Natural killer cell (primary cell): ENCODE measurements around the gene SEC16B. TPM values are rescaled to one million over a fixed set of nuclear protein-coding genes. Genes with fewer than 3 reads are reported as not detected.

Source experiments
- ATAC-seq, 3 donors: fragments of 150-1000 bp in 2 of 3; fragments of 200-7000 bp in 1 of 3; cut with Tn5 transposase; 1 replicate in 1 of 3; 2 replicates in 2 of 3; pipeline ENCODE4 v1.10.0; 2021; ENCODE audit warnings: mild to moderate bottlenecking in 2 of 3, moderate library complexity in 2 of 3
- DNase-seq, 2 donors: peaks; one replicate each; pipeline versions ENCODE4 v3.0.0 to v3.0.0-alpha.2; 2013 to 2021; ENCODE audit warnings: mixed read lengths in 1 of 2
- H3K27ac ChIP-seq: one replicate; pipeline ENCODE4 v1.5.1; 2013; ENCODE audit warnings: mild to moderate bottlenecking, low read length
- H3K27me3 ChIP-seq: one replicate; pipeline ENCODE4 v1.6.1; 2013; ENCODE audit warnings: low read length; ENCODE audit not compliant: control insufficient read depth, insufficient read depth
- H3K36me3 ChIP-seq: one replicate; pipeline ENCODE4 v1.6.1; 2013; ENCODE audit warnings: low read length; ENCODE audit not compliant: control insufficient read depth, insufficient read depth
- H3K4me1 ChIP-seq: one replicate; pipeline ENCODE4 v1.6.1; 2013; ENCODE audit warnings: low read length; ENCODE audit not compliant: control insufficient read depth, insufficient read depth
- H3K4me3 ChIP-seq: one replicate; pipeline ENCODE4 v1.5.1; 2013; ENCODE audit warnings: low read length
- H3K9me3 ChIP-seq: one replicate; pipeline ENCODE4 v1.6.1; 2013; ENCODE audit warnings: low read length; ENCODE audit not compliant: control insufficient read depth, insufficient read depth
- H3K27ac Mint-ChIP-seq, 2 donors: one replicate each; pipeline ENCODE4 v1.8.0; 2022; ENCODE audit warnings: mild to moderate bottlenecking in 2 of 2, mixed read lengths in 2 of 2, moderate library complexity in 1 of 2
- H3K27me3 Mint-ChIP-seq, 2 donors: one replicate each; pipeline ENCODE4 v1.8.0; 2022; ENCODE audit warnings: low read depth in 2 of 2, mixed read lengths in 2 of 2
- H3K36me3 Mint-ChIP-seq: one replicate; pipeline ENCODE4 v1.8.0; 2022; ENCODE audit warnings: mixed read lengths
- H3K4me1 Mint-ChIP-seq, 2 donors: one replicate each; pipeline ENCODE4 v1.8.0; 2022; ENCODE audit warnings: mixed read lengths in 2 of 2
- H3K4me3 Mint-ChIP-seq: one replicate; pipeline ENCODE4 v1.8.0; 2022; ENCODE audit warnings: mild to moderate bottlenecking, moderate library complexity, mixed read lengths
- H3K9me3 Mint-ChIP-seq, 2 donors: one replicate each; pipeline ENCODE4 v1.8.0; 2022; ENCODE audit warnings: mixed read lengths in 2 of 2
- WGBS: methylation state at CpG from one replicate; pipeline ENCODE4 v1.1.7; 2013; ENCODE audit warnings: missing lambda C conversion rate; ENCODE audit not compliant: insufficient coverage; 5-methylcytosine and 5-hydroxymethylcytosine counted together
- intact Hi-C: fragments of 100-400 bp; cut with micrococcal nuclease; formaldehyde crosslinking; loops from one replicate; pipeline ENCODE4 v1.14.2; 2022
- total RNA-seq, 4 donors: library from RNA; stranded (reverse); fragments of 120-200 nt in 1 of 4; gene quantifications; one replicate each; pipeline versions ENCODE4 v1.2.3 to v1.2.4, GENCODE V29; 2013 to 2022
- TF ChIP-seq, protein P1 (sequence below): fragments of 200-600 bp; IDR thresholded peaks from one replicate; pipeline ENCODE4 v1.8.0; 2022; ENCODE audit warnings: antibody characterized with exemption

The SEC16B gene
- total RNA-seq, 3 donors from 2014 or later (not counting 1 experiment from before 2014, with no cell fraction given) = 0.31 TPM; not detected in 2

- no peak for ATAC-seq
- Histone ChIP-seq H3K4me3 (no peak overlapping the region), H3K36me3 (no peaks in the 10 kb centered on the region), H3K9me3 (no peaks in the 10 kb centered on the region), H3K4me1 (no peaks in the 10 kb centered on the region), H3K27ac (no peak overlapping the region), H3K27me3 (no peaks in the 10 kb centered on the region)
- Mint-ChIP-seq H3K27me3 (no peaks in the 10 kb centered on the region), H3K4me3 (no peak overlapping the region), H3K27ac (no peak overlapping the region), H3K4me1 (no peaks in the 10 kb centered on the region), H3K36me3 (no peaks in the 10 kb centered on the region), H3K9me3 (peaks cover 0 to 2% of the 10 kb centered on the region in 2 donors)
- 43% methylated on average over 1 of the region's 1 CpG for WGBS
- intact Hi-C loops = no loop called here
- TF ChIP-seq, protein P1, sequence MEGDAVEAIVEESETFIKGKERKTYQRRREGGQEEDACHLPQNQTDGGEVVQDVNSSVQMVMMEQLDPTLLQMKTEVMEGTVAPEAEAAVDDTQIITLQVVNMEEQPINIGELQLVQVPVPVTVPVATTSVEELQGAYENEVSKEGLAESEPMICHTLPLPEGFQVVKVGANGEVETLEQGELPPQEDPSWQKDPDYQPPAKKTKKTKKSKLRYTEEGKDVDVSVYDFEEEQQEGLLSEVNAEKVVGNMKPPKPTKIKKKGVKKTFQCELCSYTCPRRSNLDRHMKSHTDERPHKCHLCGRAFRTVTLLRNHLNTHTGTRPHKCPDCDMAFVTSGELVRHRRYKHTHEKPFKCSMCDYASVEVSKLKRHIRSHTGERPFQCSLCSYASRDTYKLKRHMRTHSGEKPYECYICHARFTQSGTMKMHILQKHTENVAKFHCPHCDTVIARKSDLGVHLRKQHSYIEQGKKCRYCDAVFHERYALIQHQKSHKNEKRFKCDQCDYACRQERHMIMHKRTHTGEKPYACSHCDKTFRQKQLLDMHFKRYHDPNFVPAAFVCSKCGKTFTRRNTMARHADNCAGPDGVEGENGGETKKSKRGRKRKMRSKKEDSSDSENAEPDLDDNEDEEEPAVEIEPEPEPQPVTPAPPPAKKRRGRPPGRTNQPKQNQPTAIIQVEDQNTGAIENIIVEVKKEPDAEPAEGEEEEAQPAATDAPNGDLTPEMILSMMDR = no peak
- no peak for DNase-seq
Measured at GRCh38 chr1:177933881-177934280, 36.0 kb downstream of the SEC16B start.

DNA sequence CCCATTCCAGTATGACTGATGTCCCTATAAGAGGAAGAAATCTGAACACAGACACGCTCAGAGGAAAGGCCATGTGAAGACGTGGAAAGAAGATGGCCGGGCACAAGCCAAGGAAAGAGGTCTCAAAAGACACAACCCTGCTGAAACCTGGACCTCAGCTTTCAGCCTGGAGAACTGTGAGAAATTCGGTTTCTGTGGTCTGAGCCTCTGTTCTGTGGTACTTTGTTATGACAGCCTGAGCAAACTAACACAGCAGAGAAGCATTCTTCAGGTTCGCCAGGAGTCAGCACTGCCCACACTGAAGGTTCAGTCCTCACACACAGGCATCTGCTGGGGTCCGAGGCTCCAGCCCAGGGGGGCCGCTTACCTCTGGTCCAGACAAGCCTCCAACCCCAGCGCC, 37.7 kb downstream of the SEC16B start:
- WGBS = 74% methylated on average over 8 of the region's 8 CpGs
- no peaks in the 10 kb centered on the region for H3K4me1 ChIP-seq
- DNase-seq (no peak), ATAC-seq (no peak)
- intact Hi-C loops = no loop called here
- H3K27ac ChIP-seq = no peak overlapping the region
- H3K9me3 ChIP-seq = no peaks in the 10 kb centered on the region
- Mint-ChIP-seq H3K27me3 (no peaks in the 10 kb centered on the region), H3K4me1 (no peaks in the 10 kb centered on the region), H3K4me3 (no peak overlapping the region), H3K36me3 (no peaks in the 10 kb centered on the region), H3K27ac (no peak overlapping the region), H3K9me3 (peaks cover 0 to 2% of the 10 kb centered on the region in 2 donors)
- no peaks in the 10 kb centered on the region for H3K36me3 ChIP-seq
- H3K4me3 ChIP-seq = no peak overlapping the region
- no peaks in the 10 kb centered on the region for H3K27me3 ChIP-seq
- TF ChIP-seq, protein P1 = no peak

- H3K27ac Mint-ChIP-seq = no peak overlapping the region
- no peaks in the 10 kb centered on the region for H3K4me1 Mint-ChIP-seq
- H3K4me3 Mint-ChIP-seq = no peak overlapping the region
- no peaks in the 10 kb centered on the region for H3K36me3 ChIP-seq
- H3K27me3 Mint-ChIP-seq = no peaks in the 10 kb centered on the region
- ATAC-seq (no peak), DNase-seq (no peak)
- H3K36me3 Mint-ChIP-seq = no peaks in the 10 kb centered on the region
- H3K4me1 ChIP-seq = no peaks in the 10 kb centered on the region
- intact Hi-C loops = no loop called here
- no peak overlapping the region for H3K27ac ChIP-seq
- H3K4me3 ChIP-seq = no peak overlapping the region
- no CpG with 5 or more reads among the region's 2 CpGs for WGBS
- H3K9me3 Mint-ChIP-seq = peaks cover 0 to 2% of the 10 kb centered on the region in 2 donors
- no peaks in the 10 kb centered on the region for H3K9me3 ChIP-seq
- H3K27me3 ChIP-seq = no peaks in the 10 kb centered on the region
- TF ChIP-seq, protein P1 = no peak
Measured at GRCh38 chr1:177928952-177929351, 40.9 kb downstream of the SEC16B start.

DNA sequence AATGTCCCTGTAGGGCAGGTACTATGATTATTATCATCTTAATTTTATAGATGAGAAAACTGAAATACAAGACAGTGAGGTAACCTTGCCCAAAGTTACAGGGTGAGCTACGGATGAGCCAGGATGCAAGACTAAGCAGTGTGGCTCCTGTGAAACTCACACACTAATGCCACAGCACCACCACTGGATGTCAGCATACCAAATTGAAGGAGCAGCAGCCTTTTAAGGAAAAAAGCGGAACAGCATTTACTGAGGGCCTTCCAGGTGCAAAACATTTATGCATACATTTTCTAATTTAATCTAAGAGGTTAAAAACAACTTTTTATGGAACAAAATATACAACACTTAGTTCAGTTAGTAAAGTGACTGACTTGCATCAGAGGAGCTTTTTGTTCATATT, 41.7 kb downstream of the SEC16B start:
- ATAC-seq (no peak), DNase-seq (no peak)
- H3K9me3 Mint-ChIP-seq = peaks cover 0 to 2% of the 10 kb centered on the region in 2 donors
- H3K36me3 ChIP-seq = no peaks in the 10 kb centered on the region
- intact Hi-C loops = no loop called here
- no peaks in the 10 kb centered on the region for H3K4me1 ChIP-seq
- WGBS = 93% methylated on average over 2 of the region's 2 CpGs
- H3K27ac ChIP-seq = no peak overlapping the region
- H3K27me3 ChIP-seq = no peaks in the 10 kb centered on the region
- no peak overlapping the region for H3K4me3 ChIP-seq
- no peaks in the 10 kb centered on the region for H3K9me3 ChIP-seq
- no peaks in the 10 kb centered on the region for H3K27me3 Mint-ChIP-seq
- H3K4me3 Mint-ChIP-seq = no peak overlapping the region
- TF ChIP-seq, protein P1 = no peak
- H3K36me3 Mint-ChIP-seq = no peaks in the 10 kb centered on the region
- no peaks in the 10 kb centered on the region for H3K4me1 Mint-ChIP-seq
- no peak overlapping the region for H3K27ac Mint-ChIP-seq
